H9 (cell line): Measurements from ENCODE around the gene PLA2R1. TPM values are rescaled to one million over a fixed set of nuclear protein-coding genes. Genes with fewer than 3 reads are reported as not detected.
A peak's percentile ranks its signal among the peaks of the same experiment; 100 is the strongest.

ENCODE experiments used
- DNase-seq: peaks from one replicate; pipeline ENCODE4 v3.0.0-alpha.2; 2017
- H2AFZ ChIP-seq: one replicate; pipeline ENCODE4 v1.6.1; 2013; ENCODE audit warnings: mild to moderate bottlenecking, low read length, control low read depth, moderate library complexity
- H2AK5ac ChIP-seq: 2 replicates; pipeline ENCODE4 v1.6.1; 2013; ENCODE audit warnings: low read length, control low read depth, mixed read lengths; ENCODE audit not compliant: insufficient read length
- H2BK120ac ChIP-seq: one replicate; pipeline ENCODE4 v1.6.1; 2013; ENCODE audit warnings: low read depth, mild to moderate bottlenecking, low read length, control low read depth, inconsistent platforms; ENCODE audit not compliant: poor library complexity, severe bottlenecking
- H2BK12ac ChIP-seq: 2 replicates; pipeline ENCODE4 v1.6.1; 2013; ENCODE audit warnings: low read length, control low read depth, mixed read lengths, low read depth; ENCODE audit not compliant: insufficient read length
- H2BK15ac ChIP-seq: 2 replicates; pipeline ENCODE4 v1.6.1; 2013; ENCODE audit warnings: low read depth, low read length, control low read depth
- H2BK20ac ChIP-seq: one replicate; pipeline ENCODE4 v1.6.1; 2013; ENCODE audit warnings: low read depth, mild to moderate bottlenecking, low read length, control low read depth, inconsistent platforms; ENCODE audit not compliant: poor library complexity, severe bottlenecking
- H2BK5ac ChIP-seq: 2 replicates; pipeline ENCODE4 v1.6.1; 2013; ENCODE audit warnings: low read length, control low read depth, mixed read lengths; ENCODE audit not compliant: insufficient read length
- H3K14ac ChIP-seq: 2 replicates; pipeline ENCODE4 v1.6.1; 2013; ENCODE audit warnings: low read length, control low read depth; ENCODE audit not compliant: insufficient read depth
- H3K18ac ChIP-seq: 2 replicates; pipeline ENCODE4 v1.6.1; 2013; ENCODE audit warnings: low read depth, mild to moderate bottlenecking, mixed read lengths, low read length, control low read depth; ENCODE audit not compliant: insufficient read length
- H3K23ac ChIP-seq: 2 replicates; pipeline ENCODE4 v1.6.1; 2013; ENCODE audit warnings: low read length, control low read depth, mixed read lengths, low read depth; ENCODE audit not compliant: insufficient read length
- H3K23me2 ChIP-seq: 2 replicates; pipeline ENCODE4 v1.6.1; 2013; ENCODE audit warnings: low read depth, mild to moderate bottlenecking, mixed read lengths, low read length, control low read depth; ENCODE audit not compliant: insufficient read length, poor library complexity, severe bottlenecking
- H3K27ac ChIP-seq: 2 replicates; pipeline ENCODE4 v1.5.1; 2013; ENCODE audit warnings: low read length, control low read depth, mixed read lengths, low read depth; ENCODE audit not compliant: insufficient read length
- H3K27me3 ChIP-seq: 2 replicates; pipeline ENCODE4 v1.6.1; 2013; ENCODE audit warnings: low read length, control low read depth, inconsistent platforms; ENCODE audit not compliant: insufficient read depth
- H3K4ac ChIP-seq: 2 replicates; pipeline ENCODE4 v1.6.1; 2013; ENCODE audit warnings: low read depth, mild to moderate bottlenecking, control low read depth, inconsistent platforms, low read length, moderate library complexity
- H3K4me1 ChIP-seq: 2 replicates; pipeline ENCODE4 v1.6.1; 2013; ENCODE audit warnings: low read length, control low read depth, inconsistent platforms; ENCODE audit not compliant: insufficient read depth
- H3K4me2 ChIP-seq: 2 replicates; pipeline ENCODE4 v1.6.1; 2013; ENCODE audit warnings: low read length, control low read depth, mixed read lengths; ENCODE audit not compliant: insufficient read length, insufficient read depth
- H3K56ac ChIP-seq: 2 replicates; pipeline ENCODE4 v1.6.1; 2013; ENCODE audit warnings: low read depth, mild to moderate bottlenecking, mixed read lengths, low read length, control low read depth; ENCODE audit not compliant: insufficient read length
- H3K79me1 ChIP-seq: 2 replicates; pipeline ENCODE4 v1.6.1; 2013; ENCODE audit warnings: low read depth, mild to moderate bottlenecking, moderate library complexity, low read length, control low read depth, inconsistent platforms; ENCODE audit not compliant: insufficient read depth, poor library complexity, severe bottlenecking
- H3K79me2 ChIP-seq: 2 replicates; pipeline ENCODE4 v1.6.1; 2013; ENCODE audit warnings: low read length, control low read depth, inconsistent platforms; ENCODE audit not compliant: insufficient read depth
- H3K9ac ChIP-seq: 2 replicates; pipeline ENCODE4 v1.6.1; 2013; ENCODE audit warnings: low read length, control low read depth, mixed read lengths; ENCODE audit not compliant: insufficient read length; ENCODE audit errors: extremely low read depth
- H3K9me3 ChIP-seq: one replicate; pipeline ENCODE4 v1.6.1; 2013; ENCODE audit warnings: low read depth, low read length, inconsistent platforms; ENCODE audit not compliant: control insufficient read depth
- H3T11ph ChIP-seq: one replicate; pipeline ENCODE4 v1.6.1; 2013; ENCODE audit warnings: mild to moderate bottlenecking, low read length, control low read depth, inconsistent platforms
- H4K20me1 ChIP-seq: one replicate; pipeline ENCODE4 v1.6.1; 2013; ENCODE audit not compliant: control insufficient read depth, insufficient read length, insufficient read depth
- H4K5ac ChIP-seq: 2 replicates; pipeline ENCODE4 v1.6.1; 2013; ENCODE audit warnings: low read depth, mild to moderate bottlenecking, mixed read lengths, low read length, control low read depth; ENCODE audit not compliant: insufficient read length
- H4K8ac ChIP-seq: replicated peaks from 2 replicates; pipeline ENCODE4 v1.6.1; 2013; ENCODE audit warnings: low read length, control low read depth, mixed read lengths, low read depth; ENCODE audit not compliant: insufficient read length
- H4K91ac ChIP-seq: 2 replicates; pipeline ENCODE4 v1.6.1; 2013; ENCODE audit warnings: low read depth, mild to moderate bottlenecking, moderate library complexity, mixed read lengths, low read length, control low read depth; ENCODE audit not compliant: insufficient read length
- H3K27ac Mint-ChIP-seq, 3 experiments: 2 replicates in 2 of 3; 3 replicates in 1 of 3; pipeline ENCODE4 v1.8.0; 2020 to 2021; ENCODE audit warnings: mixed read lengths in 3 of 3, mild to moderate bottlenecking in 1 of 3, moderate library complexity in 1 of 3
- H3K27me3 Mint-ChIP-seq: 2 replicates; pipeline ENCODE4 v1.8.0; 2021; ENCODE audit warnings: low read depth, mild to moderate bottlenecking, moderate library complexity, mixed read lengths
- H3K36me3 Mint-ChIP-seq, 3 experiments: 2 replicates in 2 of 3; 3 replicates in 1 of 3; pipeline ENCODE4 v1.8.0; 2020 to 2021; ENCODE audit warnings: low read depth in 3 of 3, mixed read lengths in 3 of 3; ENCODE audit not compliant: insufficient read depth in 1 of 3
- H3K4me1 Mint-ChIP-seq, 2 experiments: 2 replicates each; pipeline ENCODE4 v1.8.0; 2020; ENCODE audit warnings: mixed read lengths in 2 of 2
- H3K4me3 Mint-ChIP-seq, 2 experiments: 2 replicates in 1 of 2; 3 replicates in 1 of 2; pipeline ENCODE4 v1.8.0; 2020 to 2021; ENCODE audit warnings: mild to moderate bottlenecking in 2 of 2, mixed read lengths in 2 of 2, moderate library complexity in 1 of 2
- H3K9me3 Mint-ChIP-seq, 2 experiments: 2 replicates in 1 of 2; 3 replicates in 1 of 2; pipeline ENCODE4 v1.8.0; 2020; ENCODE audit warnings: mild to moderate bottlenecking in 2 of 2, mixed read lengths in 2 of 2, moderate library complexity in 1 of 2
- CTCF ChIP-seq: fragments of 200-600 bp; sonication (generic); conservative IDR thresholded peaks from 3 replicates; pipeline ENCODE4 v1.8.0; 2021; ENCODE audit warnings: antibody characterized with exemption, mild to moderate bottlenecking
- WGBS: extraction: QIAGEN DNeasy Blood & Tissue Kit; methylation state at CpG from one replicate; pipeline ENCODE4 v1.1.7; 2013; ENCODE audit warnings: missing lambda C conversion rate, low lambda C conversion rate, mixed read lengths; ENCODE audit not compliant: insufficient read length; ENCODE audit errors: extremely low coverage; 5-methylcytosine and 5-hydroxymethylcytosine counted together
- long read RNA-seq: library from polyadenylated mRNA; unstranded; transcript quantifications from one replicate; pipeline ENCODE4 v2.0.0, GENCODE V29; 2020
- total RNA-seq: library from RNA; stranded (reverse); gene quantifications from 2 replicates; pipeline ENCODE4 v1.2.1, GENCODE V29; 2021

Gene PLA2R1
- total RNA-seq = 0.70 and 0.83 TPM in 2 replicates
- long read RNA-seq, partial matches to known transcripts = 3 of 5 reads
- long read RNA-seq, other reads (novel, unspliced or antisense) = 2 of 5 reads

DNA sequence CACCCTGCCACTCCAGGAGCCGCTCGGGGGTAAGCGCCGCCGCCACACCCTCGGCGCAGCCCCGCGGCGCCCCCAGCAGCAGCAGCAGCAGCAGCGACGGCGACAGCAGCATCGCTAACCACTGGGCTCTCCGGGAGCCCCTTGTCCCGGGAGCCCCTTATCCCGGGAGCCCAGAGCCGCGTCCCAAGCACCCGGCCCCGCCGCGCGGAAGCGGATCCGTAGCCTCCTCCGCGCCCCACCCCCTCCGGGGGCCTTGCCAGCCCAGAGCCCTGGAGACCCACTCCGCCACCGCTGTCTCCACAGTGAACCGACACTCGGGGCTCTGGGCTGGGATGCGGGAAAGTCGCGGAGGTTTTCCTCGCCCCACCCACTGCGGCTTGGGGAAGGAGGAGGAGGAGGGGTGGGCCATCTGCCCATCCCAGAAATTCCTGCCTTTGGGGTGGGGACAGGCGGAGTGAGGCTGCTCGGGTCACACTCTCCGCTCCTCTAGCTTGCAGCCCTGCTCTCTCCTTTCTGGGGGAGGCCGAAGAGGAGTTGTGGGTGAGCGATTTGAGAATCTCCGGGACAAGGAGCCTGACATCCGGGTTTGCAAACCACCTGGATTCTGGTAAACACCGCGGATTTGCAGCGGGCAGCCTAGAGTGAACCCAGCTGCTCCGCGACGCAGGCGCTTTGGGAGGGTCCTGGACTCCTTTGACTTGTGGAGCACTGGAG is at the start of gene PLA2R1:
Gene PLA2R1, minus strand, starts transcription at position 324 of the 714 bp plus-strand sequence. Its CDS starts 212 bp downstream, at position 112.
- H3K4me3 Mint-ChIP-seq = peak within 1 kb of the TSS; percentile 80 to 90
- H2AFZ ChIP-seq = peak within 1 kb of the TSS; percentile 92
- no peaks in the 10 kb centered on the region; the same call in 1 of the 2 replicates for H3K4me1 ChIP-seq
- H2AK5ac ChIP-seq = no peak within 1 kb of the TSS
- no peak within 1 kb of the TSS for H3K23ac ChIP-seq
- no peaks in the 10 kb centered on the region for H4K20me1 ChIP-seq
- H3K4ac ChIP-seq = no peak within 1 kb of the TSS
- WGBS = no CpG with 5 or more reads among the region's 52 CpGs
- no peaks in the 10 kb centered on the region; the same call in 1 of the 2 replicates for H3K27me3 ChIP-seq
- H2BK15ac ChIP-seq = no peak within 1 kb of the TSS
- H4K5ac ChIP-seq = no peak within 1 kb of the TSS
- H4K8ac ChIP-seq = no peak within 1 kb of the TSS
- peak within 1 kb of the TSS; percentile 29; the same call in 1 of the 2 replicates for H3K14ac ChIP-seq
- peaks cover 61% of the 10 kb centered on the region for H3K27me3 Mint-ChIP-seq
- DNase-seq = peak; percentile 77
- H2BK120ac ChIP-seq = no peak within 1 kb of the TSS
- H3K27ac ChIP-seq = no peak within 1 kb of the TSS
- H3K27ac Mint-ChIP-seq = peak within 1 kb of the TSS in 1 of 3 experiments; percentile 35; a peak in 2 of 7 replicates
- H3K56ac ChIP-seq = no peak within 1 kb of the TSS
- H3T11ph ChIP-seq = no peak within 1 kb of the TSS
- H3K79me2 ChIP-seq = no peaks in the 10 kb centered on the region
- peak within 1 kb of the TSS; percentile 30 for H3K18ac ChIP-seq
- H3K9ac ChIP-seq = peak within 1 kb of the TSS; percentile 24
- no peak within 1 kb of the TSS for H2BK5ac ChIP-seq
- peaks cover 14% of the 10 kb centered on the region for H3K23me2 ChIP-seq
- H3K9me3 ChIP-seq = no peaks in the 10 kb centered on the region
- peaks cover 11% of the 10 kb centered on the region in 2 experiments for H3K9me3 Mint-ChIP-seq
- H3K4me1 Mint-ChIP-seq = peaks cover 11 to 19% of the 10 kb centered on the region in 2 experiments
- no peak within 1 kb of the TSS for H2BK20ac ChIP-seq
- H2BK12ac ChIP-seq = no peak within 1 kb of the TSS
- H3K36me3 Mint-ChIP-seq = peaks cover 6 to 32% (median 15%) of the 10 kb centered on the region in 3 experiments
- H3K4me2 ChIP-seq = peak within 1 kb of the TSS; percentile 83
- no peak within 1 kb of the TSS for H4K91ac ChIP-seq
- H3K79me1 ChIP-seq = no peaks in the 10 kb centered on the region
- no peak for TF ChIP-seq CTCF
